ENCODE results near the gene ZBTB47. TPM values are rescaled to one million over a fixed set of nuclear protein-coding genes. Genes with fewer than 3 reads are reported as not detected.

The ZBTB47 gene
- total and polyA plus RNA-seq, 2 donors (not counting 1 experiment from before 2014, with no cell fraction given) = 15.6 to 49.4 TPM

GRCh38 chr3:42670051-42670576 is 16.6 kb downstream of the ZBTB47 start:
- H3K9ac ChIP-seq (ENCODE audit: insufficient read depth, low read length) = no peak overlapping the region
- no peak overlapping the region for H2AFZ ChIP-seq (ENCODE audit: low read length)
- no peak overlapping the region for H3K27ac ChIP-seq (ENCODE audit: insufficient read depth, low read length)
- no peaks in the 10 kb centered on the region for H3K79me2 ChIP-seq (ENCODE audit: control insufficient read depth, insufficient read depth, low read length)
- no peaks in the 10 kb centered on the region for H3K4me1 ChIP-seq (ENCODE audit: control insufficient read depth, extremely low read depth, insufficient read depth, low read length)
- TF ChIP-seq EZH2 (IDR thresholded peaks at IDR 0.05; ENCODE audit: low read length, missing control alignments) = no peak
- TF ChIP-seq, protein P1, sequence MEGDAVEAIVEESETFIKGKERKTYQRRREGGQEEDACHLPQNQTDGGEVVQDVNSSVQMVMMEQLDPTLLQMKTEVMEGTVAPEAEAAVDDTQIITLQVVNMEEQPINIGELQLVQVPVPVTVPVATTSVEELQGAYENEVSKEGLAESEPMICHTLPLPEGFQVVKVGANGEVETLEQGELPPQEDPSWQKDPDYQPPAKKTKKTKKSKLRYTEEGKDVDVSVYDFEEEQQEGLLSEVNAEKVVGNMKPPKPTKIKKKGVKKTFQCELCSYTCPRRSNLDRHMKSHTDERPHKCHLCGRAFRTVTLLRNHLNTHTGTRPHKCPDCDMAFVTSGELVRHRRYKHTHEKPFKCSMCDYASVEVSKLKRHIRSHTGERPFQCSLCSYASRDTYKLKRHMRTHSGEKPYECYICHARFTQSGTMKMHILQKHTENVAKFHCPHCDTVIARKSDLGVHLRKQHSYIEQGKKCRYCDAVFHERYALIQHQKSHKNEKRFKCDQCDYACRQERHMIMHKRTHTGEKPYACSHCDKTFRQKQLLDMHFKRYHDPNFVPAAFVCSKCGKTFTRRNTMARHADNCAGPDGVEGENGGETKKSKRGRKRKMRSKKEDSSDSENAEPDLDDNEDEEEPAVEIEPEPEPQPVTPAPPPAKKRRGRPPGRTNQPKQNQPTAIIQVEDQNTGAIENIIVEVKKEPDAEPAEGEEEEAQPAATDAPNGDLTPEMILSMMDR (conservative IDR thresholded peaks at IDR 0.05 in 1 of 2, IDR thresholded peaks at IDR 0.05 in 1 of 2; ENCODE audit: low read depth in 1 of 2, low read length in 2 of 2) = no peak
- H3K27me3 ChIP-seq (ENCODE audit: control insufficient read depth, insufficient read depth, low read length) = peaks cover 3% of the 10 kb centered on the region
- no peak overlapping the region for H3K4me3 ChIP-seq (replicated peaks in 1 of 4; ENCODE audit: control extremely low read depth in 1 of 4, insufficient read depth in 1 of 4, low read depth in 3 of 4, low read length in 4 of 4)
- DNase-seq (ENCODE audit: low read depth in 2 of 2) = no peak
- no peak overlapping the region for H3K4me2 ChIP-seq (ENCODE audit: extremely low read depth, insufficient read depth, low read length)
- H3K36me3 ChIP-seq (ENCODE audit: control insufficient read depth, insufficient read depth, low read length) = no peaks in the 10 kb centered on the region
- no peaks in the 10 kb centered on the region for H4K20me1 ChIP-seq (ENCODE audit: control insufficient read depth, extremely low read depth, insufficient read depth, low read length)
- H3K9me3 ChIP-seq (ENCODE audit: control insufficient read depth, insufficient read depth, low read depth, low read length) = no peaks in the 10 kb centered on the region

GRCh38 chr3:42670670-42671069 is 17.2 kb downstream of the ZBTB47 start:
- Histone ChIP-seq H2AFZ (ENCODE audit: low read length) (no peak overlapping the region), H3K4me1 (ENCODE audit: control insufficient read depth, extremely low read depth, insufficient read depth, low read length) (no peaks in the 10 kb centered on the region), H3K4me3 (replicated peaks in 1 of 4; ENCODE audit: control extremely low read depth in 1 of 4, insufficient read depth in 1 of 4, low read depth in 3 of 4, low read length in 4 of 4) (no peak overlapping the region), H3K9ac (ENCODE audit: insufficient read depth, low read length) (no peak overlapping the region), H3K36me3 (ENCODE audit: control insufficient read depth, insufficient read depth, low read length) (no peaks in the 10 kb centered on the region), H4K20me1 (ENCODE audit: control insufficient read depth, extremely low read depth, insufficient read depth, low read length) (no peaks in the 10 kb centered on the region), H3K79me2 (ENCODE audit: control insufficient read depth, insufficient read depth, low read length) (no peaks in the 10 kb centered on the region), H3K27me3 (ENCODE audit: control insufficient read depth, insufficient read depth, low read length) (peaks cover 3% of the 10 kb centered on the region), H3K4me2 (ENCODE audit: extremely low read depth, insufficient read depth, low read length) (no peak overlapping the region), H3K27ac (ENCODE audit: insufficient read depth, low read length) (no peak overlapping the region), H3K9me3 (ENCODE audit: control insufficient read depth, insufficient read depth, low read depth, low read length) (no peaks in the 10 kb centered on the region)
- DNase-seq (ENCODE audit: low read depth in 2 of 2) = no peak
- TF ChIP-seq, protein P1 (conservative IDR thresholded peaks at IDR 0.05 in 1 of 2, IDR thresholded peaks at IDR 0.05 in 1 of 2; ENCODE audit: low read depth in 1 of 2, low read length in 2 of 2) = no peak
- TF ChIP-seq EZH2 (IDR thresholded peaks at IDR 0.05; ENCODE audit: low read length, missing control alignments) = no peak

- no peak for TF ChIP-seq EZH2 (IDR thresholded peaks at IDR 0.05; ENCODE audit: low read length, missing control alignments)
- TF ChIP-seq, protein P1 (conservative IDR thresholded peaks at IDR 0.05 in 1 of 2, IDR thresholded peaks at IDR 0.05 in 1 of 2; ENCODE audit: low read depth in 1 of 2, low read length in 2 of 2) = no peak
- H2AFZ ChIP-seq (ENCODE audit: low read length) = no peak overlapping the region
- peaks cover 3% of the 10 kb centered on the region for H3K27me3 ChIP-seq (ENCODE audit: control insufficient read depth, insufficient read depth, low read length)
- no peaks in the 10 kb centered on the region for H4K20me1 ChIP-seq (ENCODE audit: control insufficient read depth, extremely low read depth, insufficient read depth, low read length)
- H3K79me2 ChIP-seq (ENCODE audit: control insufficient read depth, insufficient read depth, low read length) = no peaks in the 10 kb centered on the region
- no peaks in the 10 kb centered on the region for H3K9me3 ChIP-seq (ENCODE audit: control insufficient read depth, insufficient read depth, low read depth, low read length)
- H3K4me2 ChIP-seq (ENCODE audit: extremely low read depth, insufficient read depth, low read length) = no peak overlapping the region
- no peak overlapping the region for H3K27ac ChIP-seq (ENCODE audit: insufficient read depth, low read length)
- no peak for DNase-seq (ENCODE audit: low read depth in 2 of 2)
- H3K9ac ChIP-seq (ENCODE audit: insufficient read depth, low read length) = no peak overlapping the region
- H3K36me3 ChIP-seq (ENCODE audit: control insufficient read depth, insufficient read depth, low read length) = no peaks in the 10 kb centered on the region
- no peak overlapping the region for H3K4me3 ChIP-seq (replicated peaks in 1 of 4; ENCODE audit: control extremely low read depth in 1 of 4, insufficient read depth in 1 of 4, low read depth in 3 of 4, low read length in 4 of 4)
- H3K4me1 ChIP-seq (ENCODE audit: control insufficient read depth, extremely low read depth, insufficient read depth, low read length) = no peaks in the 10 kb centered on the region
Observed at GRCh38 chr3:42672515-42672914, 19.0 kb downstream of the ZBTB47 start.

Measured in fibroblast of lung (primary cell).